ENCODE data around the gene SMPD3. TPM values are rescaled to one million over a fixed set of nuclear protein-coding genes. Genes with fewer than 3 reads are reported as not detected.

SMPD3 gene
- total RNA-seq, 1 experiment from 2014 or later, result 0.77 TPM

DNA sequence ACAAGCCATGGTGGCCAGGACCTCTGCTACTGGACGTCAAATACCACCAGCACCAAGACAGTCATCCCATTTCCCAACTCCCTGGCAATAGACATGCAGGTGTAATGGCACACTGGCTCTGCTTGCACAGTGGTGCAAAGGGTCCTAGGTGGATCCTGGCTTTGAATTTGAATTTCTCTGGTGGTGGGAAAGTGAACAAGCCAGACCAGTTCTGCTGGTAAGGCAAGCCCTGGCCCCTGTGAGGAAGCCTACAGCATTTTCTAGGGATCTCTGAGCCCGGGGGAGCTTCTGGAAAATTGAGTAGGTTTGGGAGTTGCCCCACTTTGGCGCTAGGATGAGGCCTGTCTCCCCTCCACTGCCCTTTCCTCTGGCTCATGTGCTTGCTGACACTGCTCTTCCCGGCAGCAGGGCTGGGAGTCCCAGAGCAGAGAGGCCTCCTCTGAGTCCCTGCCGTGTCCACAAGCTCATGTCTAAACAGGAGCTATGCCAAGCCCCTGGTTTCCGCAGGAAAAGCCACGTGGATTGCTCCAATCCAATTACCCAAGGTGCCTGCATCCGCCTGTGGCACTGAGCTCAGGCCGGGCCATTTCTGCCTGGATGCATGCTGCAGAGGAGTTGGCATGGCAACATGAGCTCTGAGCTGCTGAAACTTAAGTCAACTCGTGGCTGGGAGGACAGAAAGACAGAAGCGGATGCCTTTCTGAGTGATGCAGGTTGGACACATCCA lies 70.5 kb downstream of the SMPD3 start:
- ATAC-seq (no peak), DNase-seq (ENCODE audit: low read depth, low spot score) (no peak)
- TF ChIP-seq, protein P1, sequence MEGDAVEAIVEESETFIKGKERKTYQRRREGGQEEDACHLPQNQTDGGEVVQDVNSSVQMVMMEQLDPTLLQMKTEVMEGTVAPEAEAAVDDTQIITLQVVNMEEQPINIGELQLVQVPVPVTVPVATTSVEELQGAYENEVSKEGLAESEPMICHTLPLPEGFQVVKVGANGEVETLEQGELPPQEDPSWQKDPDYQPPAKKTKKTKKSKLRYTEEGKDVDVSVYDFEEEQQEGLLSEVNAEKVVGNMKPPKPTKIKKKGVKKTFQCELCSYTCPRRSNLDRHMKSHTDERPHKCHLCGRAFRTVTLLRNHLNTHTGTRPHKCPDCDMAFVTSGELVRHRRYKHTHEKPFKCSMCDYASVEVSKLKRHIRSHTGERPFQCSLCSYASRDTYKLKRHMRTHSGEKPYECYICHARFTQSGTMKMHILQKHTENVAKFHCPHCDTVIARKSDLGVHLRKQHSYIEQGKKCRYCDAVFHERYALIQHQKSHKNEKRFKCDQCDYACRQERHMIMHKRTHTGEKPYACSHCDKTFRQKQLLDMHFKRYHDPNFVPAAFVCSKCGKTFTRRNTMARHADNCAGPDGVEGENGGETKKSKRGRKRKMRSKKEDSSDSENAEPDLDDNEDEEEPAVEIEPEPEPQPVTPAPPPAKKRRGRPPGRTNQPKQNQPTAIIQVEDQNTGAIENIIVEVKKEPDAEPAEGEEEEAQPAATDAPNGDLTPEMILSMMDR (IDR thresholded peaks at IDR 0.05), result no peak
- TF ChIP-seq, protein P2, sequence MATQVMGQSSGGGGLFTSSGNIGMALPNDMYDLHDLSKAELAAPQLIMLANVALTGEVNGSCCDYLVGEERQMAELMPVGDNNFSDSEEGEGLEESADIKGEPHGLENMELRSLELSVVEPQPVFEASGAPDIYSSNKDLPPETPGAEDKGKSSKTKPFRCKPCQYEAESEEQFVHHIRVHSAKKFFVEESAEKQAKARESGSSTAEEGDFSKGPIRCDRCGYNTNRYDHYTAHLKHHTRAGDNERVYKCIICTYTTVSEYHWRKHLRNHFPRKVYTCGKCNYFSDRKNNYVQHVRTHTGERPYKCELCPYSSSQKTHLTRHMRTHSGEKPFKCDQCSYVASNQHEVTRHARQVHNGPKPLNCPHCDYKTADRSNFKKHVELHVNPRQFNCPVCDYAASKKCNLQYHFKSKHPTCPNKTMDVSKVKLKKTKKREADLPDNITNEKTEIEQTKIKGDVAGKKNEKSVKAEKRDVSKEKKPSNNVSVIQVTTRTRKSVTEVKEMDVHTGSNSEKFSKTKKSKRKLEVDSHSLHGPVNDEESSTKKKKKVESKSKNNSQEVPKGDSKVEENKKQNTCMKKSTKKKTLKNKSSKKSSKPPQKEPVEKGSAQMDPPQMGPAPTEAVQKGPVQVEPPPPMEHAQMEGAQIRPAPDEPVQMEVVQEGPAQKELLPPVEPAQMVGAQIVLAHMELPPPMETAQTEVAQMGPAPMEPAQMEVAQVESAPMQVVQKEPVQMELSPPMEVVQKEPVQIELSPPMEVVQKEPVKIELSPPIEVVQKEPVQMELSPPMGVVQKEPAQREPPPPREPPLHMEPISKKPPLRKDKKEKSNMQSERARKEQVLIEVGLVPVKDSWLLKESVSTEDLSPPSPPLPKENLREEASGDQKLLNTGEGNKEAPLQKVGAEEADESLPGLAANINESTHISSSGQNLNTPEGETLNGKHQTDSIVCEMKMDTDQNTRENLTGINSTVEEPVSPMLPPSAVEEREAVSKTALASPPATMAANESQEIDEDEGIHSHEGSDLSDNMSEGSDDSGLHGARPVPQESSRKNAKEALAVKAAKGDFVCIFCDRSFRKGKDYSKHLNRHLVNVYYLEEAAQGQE (IDR thresholded peaks at IDR 0.05; ENCODE audit: insufficient read depth in 1 of 2, low read depth in 2 of 2, low read length in 1 of 2), result no peak
- TF ChIP-seq TCF7L2 (IDR thresholded peaks at IDR 0.05; ENCODE audit: low read depth, low read length) (no peak), POLR2AphosphoS5 (IDR thresholded peaks at IDR 0.05; ENCODE audit: low read depth, low read length) (no peak), SIN3A (IDR thresholded peaks at IDR 0.05; ENCODE audit: borderline replicate concordance, insufficient read depth, low read depth, low read length) (no peak)
- Histone ChIP-seq H3K4me3 (ENCODE audit: low read depth in 2 of 2, low read length in 2 of 2) (no peak overlapping the region), H3K27me3 (ENCODE audit: control insufficient read depth, insufficient read depth, low read length) (no peaks in the 10 kb centered on the region), H3K27ac (ENCODE audit: low read length) (no peak overlapping the region), H3K36me3 (ENCODE audit: control insufficient read depth, insufficient read depth, low read length) (no peaks in the 10 kb centered on the region), H3K4me1 (ENCODE audit: control insufficient read depth, insufficient read depth, low read length) (no peaks in the 10 kb centered on the region), H3K9me3 (ENCODE audit: control insufficient read depth, insufficient read depth, low read depth, low read length) (no peaks in the 10 kb centered on the region)
- ChIA-PET CTCF (no interaction called here), POLR2A (no interaction called here)
- in situ Hi-C loops (cut with HindIII; ENCODE audit: low pct_unique_long_range_greater_than_20kb, low sequenced_read_pairs) (no loop called here), intact Hi-C loops (cut with micrococcal nuclease; ENCODE audit: unreplicated experiment) (no loop called here)
- BruUV-seq (replicated peaks), result no TSS peak

DNA sequence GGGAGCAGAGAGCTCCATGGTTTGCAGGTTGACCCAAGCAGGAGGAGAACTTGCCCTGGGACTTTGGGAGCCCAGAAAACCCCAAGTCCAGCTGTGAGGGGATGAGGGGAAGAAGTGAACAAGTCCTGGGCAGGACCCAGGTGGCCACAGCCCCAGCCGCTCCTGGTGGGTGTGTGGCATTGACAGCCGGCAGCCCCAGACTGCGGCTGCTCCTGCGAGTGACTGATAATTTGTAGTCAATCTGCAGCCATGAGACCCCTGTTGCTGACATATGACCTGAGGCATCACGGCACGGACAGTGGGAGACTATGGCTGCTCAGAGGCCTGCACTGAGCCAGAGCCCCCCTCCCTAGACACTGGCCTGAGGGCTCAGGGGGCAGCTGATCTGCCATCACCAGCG lies 71.1 kb downstream of the SMPD3 start:
- no peak for ATAC-seq
- DNase-seq (ENCODE audit: low read depth, low spot score), result no peak
- ChIA-PET CTCF (no interaction called here), POLR2A (no interaction called here)
- in situ Hi-C loops (cut with HindIII; ENCODE audit: low pct_unique_long_range_greater_than_20kb, low sequenced_read_pairs), result no loop called here
- no peaks in the 10 kb centered on the region for H3K4me1 ChIP-seq (ENCODE audit: control insufficient read depth, insufficient read depth, low read length)
- H3K36me3 ChIP-seq (ENCODE audit: control insufficient read depth, insufficient read depth, low read length), result no peaks in the 10 kb centered on the region
- no peaks in the 10 kb centered on the region for H3K9me3 ChIP-seq (ENCODE audit: control insufficient read depth, insufficient read depth, low read depth, low read length)
- no TSS peak for BruUV-seq (replicated peaks)
- H3K27me3 ChIP-seq (ENCODE audit: control insufficient read depth, insufficient read depth, low read length), result no peaks in the 10 kb centered on the region
- H3K4me3 ChIP-seq (ENCODE audit: low read depth in 2 of 2, low read length in 2 of 2), result no peak overlapping the region
- TF ChIP-seq SIN3A (IDR thresholded peaks at IDR 0.05; ENCODE audit: borderline replicate concordance, insufficient read depth, low read depth, low read length), result no peak
- TF ChIP-seq, protein P2 (IDR thresholded peaks at IDR 0.05; ENCODE audit: insufficient read depth in 1 of 2, low read depth in 2 of 2, low read length in 1 of 2), result no peak
- intact Hi-C loops (cut with micrococcal nuclease; ENCODE audit: unreplicated experiment), result no loop called here
- H3K27ac ChIP-seq (ENCODE audit: low read length), result no peak overlapping the region
